EH (cell line): Measurements from ENCODE around the gene FBN1.

Experiments
- DNase-seq: peaks from one replicate; pipeline ENCODE4 v3.0.0-alpha.2; 2015; ENCODE audit warnings: low read depth

FBN1 gene

DNA sequence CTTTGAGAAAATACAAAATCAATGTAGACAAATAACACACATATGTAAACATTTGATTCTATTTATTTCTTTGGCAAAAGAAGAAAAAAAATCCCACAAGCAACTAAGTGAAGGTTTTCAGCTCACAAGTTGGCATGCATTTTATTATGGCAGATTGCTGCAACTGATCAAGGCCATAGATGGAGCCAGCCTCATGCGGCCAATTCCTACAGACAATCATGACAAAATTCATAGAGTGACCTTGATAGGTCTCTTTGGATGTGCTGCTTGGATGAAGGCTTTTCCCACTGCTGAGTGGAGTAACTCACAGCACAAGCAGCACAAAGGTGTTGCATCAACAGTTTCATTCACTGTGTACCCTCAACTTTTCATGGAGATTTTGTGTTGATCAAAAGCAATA is 22.1 kb downstream of the FBN1 start:
- no peak for DNase-seq

DNA sequence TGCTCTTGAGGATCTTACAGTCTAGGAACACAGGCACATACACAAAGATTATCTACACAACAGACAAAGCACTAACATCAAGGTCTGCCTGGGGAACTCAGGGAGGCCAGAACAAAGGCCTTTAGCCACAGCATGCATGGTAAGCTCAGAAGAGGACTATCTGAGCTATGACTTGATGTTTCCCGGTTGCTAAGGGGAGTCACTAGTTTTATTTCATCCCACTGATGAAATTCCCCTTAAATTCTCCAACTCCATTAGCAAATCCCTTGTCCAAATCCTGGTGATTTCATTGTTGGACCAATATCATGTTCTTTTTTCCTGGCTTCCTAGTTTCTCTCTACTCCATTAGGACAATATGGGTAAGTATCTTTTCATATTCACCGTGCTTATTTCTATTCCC is 23.3 kb downstream of the FBN1 start:
- DNase-seq = no peak

DNA sequence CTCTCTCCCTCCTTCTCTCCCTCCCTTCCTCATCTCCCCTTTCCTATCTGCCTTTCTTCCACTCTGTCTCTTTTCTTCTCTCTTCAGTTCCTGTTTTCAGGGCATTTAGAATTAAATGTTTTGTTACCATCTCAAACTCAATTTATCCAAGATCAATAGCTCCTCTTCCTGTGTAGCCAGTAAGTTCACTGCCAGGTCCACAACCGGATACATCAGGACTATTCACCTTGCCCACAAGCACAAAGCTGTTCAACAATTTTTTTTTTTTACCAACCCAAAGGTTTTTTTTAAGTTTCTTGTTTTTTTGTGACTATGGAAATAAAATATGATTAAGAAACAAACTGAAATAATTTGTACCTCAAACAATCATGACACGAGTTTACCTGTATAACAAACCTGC is 26.1 kb downstream of the FBN1 start:
- no peak for DNase-seq

DNA sequence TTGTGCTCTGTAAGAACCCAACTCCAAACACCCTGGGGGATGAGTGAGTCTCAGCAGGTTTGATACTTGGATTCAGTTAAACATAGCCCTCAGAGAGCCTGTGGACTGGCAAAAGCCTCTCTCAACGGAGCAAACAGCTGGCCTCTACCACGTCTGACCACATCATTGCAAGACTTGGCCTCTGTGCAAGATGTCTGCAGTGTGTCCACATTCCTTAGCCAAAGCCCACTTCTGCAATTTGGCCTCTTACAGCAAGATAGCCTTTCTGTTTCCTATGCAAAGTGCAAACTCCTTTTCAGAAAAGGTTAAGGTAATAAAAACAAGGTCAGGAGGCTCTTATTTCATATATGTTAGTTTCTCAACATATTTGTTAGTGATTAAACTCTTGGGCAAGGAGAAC is 27.9 kb downstream of the FBN1 start:
- peak; percentile 75 for DNase-seq

DNA sequence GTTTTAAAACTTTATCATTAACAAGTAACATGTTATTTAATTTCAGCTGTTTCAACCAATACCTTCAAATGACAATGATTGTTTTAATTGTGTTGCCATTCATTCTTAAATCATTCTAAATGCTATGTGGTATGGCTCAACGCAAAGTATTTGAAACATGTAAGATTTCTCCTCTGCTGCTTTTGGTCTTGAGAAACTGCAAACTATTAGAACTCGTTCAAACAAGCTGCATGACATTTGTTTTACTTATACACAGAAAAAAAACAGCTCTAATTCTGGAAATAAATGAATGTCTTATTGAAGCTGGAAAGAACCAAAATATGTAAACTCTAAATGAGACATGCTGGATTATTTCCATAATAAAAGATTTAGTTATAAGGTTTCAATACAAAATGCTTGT is 29.3 kb downstream of the FBN1 start:
- peak; percentile 49 for DNase-seq

DNA sequence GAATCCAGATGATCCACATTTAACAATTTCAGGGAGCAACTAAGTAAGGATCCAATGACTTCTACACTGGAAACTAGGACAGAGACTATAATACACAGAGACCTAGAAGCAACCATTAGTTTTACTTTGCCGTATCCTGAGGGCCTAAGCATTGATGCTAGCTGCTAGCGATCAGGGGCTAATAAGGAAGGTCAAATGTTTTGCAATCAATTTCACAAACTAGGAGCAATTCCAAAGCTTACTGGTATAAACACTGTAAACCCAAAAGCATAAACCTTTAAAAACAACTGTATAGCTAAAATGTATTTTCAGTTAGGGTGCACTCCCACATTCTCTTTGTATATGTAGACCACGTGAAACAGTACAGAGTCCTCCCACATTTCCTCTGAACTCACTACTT is 31.5 kb downstream of the FBN1 start:
- no peak for DNase-seq

DNA sequence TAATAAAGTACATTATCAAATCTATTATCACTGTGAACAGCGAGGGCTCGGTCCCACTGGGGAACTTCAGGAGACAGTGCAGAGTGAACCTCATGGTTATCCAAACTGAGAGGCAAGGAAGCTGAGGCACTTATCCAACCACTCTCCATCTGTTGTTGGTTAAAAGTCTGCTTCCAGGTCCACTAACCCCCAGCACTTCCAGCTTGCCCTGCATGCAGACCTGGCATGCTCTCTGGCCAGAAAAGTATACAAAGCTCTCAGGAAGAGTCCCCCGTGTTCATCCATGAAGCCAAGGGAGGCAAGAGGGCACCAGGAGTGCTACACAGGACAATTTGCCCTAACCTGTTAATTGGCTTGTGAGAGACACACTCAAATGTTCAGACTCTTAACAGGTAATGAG is 36.0 kb downstream of the FBN1 start:
- no peak for DNase-seq

DNA sequence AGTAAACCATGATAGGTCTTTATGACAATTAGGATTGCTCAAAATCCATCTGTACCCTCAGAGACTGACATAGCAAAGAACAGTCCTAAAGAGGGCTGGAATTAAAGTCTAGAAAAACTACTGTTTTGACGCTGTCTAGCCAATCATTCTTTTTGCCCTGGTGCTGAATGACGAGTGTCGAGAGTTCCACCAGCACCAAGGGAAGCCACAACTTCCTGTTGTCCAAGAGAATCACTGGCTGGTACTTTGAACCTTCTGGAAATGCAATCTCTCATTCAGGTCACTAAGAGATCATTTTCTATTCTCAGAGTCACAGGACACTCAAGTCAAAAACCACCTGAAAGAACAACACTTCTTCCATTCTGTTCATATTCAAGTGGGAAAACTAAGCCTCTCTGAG is 37.7 kb downstream of the FBN1 start:
- DNase-seq = no peak

DNA sequence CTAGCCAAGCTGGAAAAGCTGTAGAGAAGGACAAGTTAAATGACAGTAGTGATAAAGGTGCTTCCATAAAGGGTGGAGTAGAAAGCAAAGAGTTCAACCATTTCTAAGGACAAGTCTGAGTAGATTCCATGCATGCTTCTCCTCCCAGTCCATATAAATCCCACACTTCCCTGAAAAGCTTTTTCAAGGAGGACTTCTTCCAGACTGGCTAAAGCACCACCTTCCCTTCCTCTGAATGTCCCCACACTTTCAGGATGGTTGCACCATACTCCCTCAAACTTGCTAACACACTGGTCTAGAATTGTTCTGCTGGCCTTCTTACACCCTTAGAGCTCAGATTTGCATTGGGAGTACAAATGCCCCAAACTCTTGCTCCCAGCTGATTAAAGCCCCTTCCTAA is 40.9 kb downstream of the FBN1 start:
- DNase-seq = peak; percentile 76

DNA sequence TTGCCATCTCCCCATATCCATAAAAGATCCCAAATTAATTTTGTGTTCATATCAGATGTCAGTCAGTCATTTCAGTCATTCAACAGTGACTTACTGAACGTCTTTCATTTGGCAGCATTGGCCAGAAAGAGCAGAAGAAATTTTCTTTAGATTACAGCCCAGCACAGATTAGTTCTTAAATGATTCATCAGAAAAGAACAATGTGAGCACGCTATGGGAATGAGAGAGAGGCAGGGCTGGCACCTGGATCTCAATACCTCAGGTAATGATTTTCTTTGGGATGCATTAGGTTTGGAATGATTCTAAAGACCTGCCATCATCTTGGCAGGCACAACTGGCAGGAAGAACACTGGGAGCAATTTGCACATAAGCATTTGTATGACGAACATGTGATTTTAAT is 41.6 kb downstream of the FBN1 start:
- DNase-seq = no peak

DNA sequence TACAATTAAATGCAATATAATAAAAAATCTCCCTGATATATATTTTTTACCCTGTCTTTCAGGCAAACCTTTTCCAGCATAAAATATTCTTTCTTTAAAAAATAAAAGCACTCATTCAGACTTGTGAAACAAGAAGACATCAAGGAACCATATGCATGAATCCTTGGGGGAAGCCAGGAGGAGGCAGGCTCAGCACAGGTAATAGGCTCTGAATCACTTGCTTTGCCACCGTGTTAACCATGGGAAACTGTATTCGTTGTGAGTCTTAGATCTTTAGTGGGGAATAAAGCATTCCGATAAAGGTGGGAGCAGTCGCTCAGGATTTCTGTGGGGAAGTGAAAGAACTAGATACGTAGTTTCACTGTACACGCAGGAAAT is 42.4 kb downstream of the FBN1 start:
- no peak for DNase-seq

DNA sequence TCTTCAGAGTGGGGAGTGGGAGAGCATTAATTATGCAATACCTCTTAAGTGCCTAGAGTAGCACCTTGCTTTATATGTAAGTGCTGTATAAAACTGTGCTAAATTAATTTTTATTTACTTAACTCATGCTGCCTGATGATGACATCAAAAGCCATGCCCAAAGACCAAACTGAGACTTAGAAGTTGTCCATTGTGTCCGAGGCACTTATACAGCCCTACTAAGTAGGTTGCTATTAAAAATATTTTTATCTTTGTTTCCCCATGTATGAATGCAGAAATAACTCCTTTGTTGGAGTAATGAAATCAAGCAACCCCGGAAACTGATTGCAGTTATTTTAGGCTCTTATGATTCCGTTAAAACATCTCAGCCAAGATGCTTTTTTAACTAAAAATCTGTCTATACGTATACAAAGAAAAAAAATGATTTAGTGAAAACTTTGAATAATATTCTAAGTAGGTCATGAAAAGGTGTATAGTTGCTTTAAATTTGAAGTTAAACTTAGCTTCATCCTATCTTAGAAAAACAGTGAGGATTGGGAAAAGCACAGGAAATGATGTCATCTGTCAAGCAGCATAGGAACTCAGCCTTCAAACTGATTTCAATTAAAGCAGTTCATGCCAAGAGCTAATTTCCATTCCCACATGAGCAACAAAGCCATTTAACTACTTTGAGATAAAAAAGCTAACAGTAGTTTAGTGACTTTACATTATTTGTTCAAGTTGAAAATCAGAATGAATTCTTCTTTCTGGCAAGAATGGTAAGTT is 43.0 kb downstream of the FBN1 start:
- DNase-seq = peak; percentile 90

DNA sequence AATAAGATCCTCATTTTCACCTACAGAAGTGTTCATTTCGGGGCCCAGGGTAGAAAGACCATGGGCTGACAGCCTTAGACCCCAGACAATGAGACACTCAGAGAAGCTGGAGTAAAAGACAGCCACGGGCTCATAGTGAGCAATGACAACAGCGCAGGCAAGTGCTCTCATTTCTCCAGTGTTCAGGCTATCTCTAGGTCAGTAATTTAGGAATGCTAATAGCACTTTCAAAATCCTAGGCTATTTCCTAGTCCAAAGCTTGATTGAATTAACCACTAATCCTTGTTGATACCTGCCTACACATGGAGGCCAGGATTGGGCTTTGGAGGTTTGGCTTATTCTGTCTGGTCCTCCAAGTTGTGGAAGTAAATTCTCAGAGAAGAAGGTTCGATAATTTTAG is 44.4 kb downstream of the FBN1 start:
- DNase-seq = no peak

DNA sequence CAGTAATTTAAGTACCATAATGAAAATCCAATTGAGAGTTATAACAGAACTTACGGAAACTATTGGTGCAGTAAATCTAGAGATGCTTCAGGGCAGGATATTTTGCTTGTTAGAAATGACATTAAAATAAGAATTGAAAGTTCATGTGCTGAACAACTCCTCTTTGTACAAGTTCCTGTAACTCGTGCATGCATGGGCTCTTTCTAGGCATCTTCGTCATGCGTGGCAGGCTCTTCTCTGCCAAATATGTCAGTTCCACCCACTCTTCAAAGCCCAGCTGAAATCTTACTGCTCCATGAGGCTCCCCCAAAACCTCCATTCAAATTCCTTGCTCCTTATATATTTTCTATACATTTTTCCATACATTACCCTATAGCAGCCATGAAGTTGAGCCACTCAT is 48.7 kb downstream of the FBN1 start:
- no peak for DNase-seq

DNA sequence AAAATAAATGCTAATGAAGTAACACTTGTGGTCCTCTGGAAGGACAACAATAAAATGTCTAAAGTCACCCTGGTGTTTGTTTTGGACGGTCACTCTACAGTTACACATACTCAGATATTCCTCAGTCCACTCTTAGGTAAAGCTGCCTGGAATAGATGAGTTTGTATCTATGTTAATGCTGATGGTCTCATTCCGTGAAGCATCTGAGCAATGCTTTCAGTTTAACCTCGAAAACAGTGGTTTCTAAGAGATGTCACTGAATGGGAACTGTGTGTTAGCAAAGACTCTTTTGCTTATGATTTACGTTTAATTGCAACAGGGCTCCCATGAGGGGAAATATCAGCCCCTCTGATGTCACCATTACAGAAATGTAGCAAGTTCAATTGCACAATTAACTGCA is 49.1 kb downstream of the FBN1 start:
- DNase-seq = no peak

DNA sequence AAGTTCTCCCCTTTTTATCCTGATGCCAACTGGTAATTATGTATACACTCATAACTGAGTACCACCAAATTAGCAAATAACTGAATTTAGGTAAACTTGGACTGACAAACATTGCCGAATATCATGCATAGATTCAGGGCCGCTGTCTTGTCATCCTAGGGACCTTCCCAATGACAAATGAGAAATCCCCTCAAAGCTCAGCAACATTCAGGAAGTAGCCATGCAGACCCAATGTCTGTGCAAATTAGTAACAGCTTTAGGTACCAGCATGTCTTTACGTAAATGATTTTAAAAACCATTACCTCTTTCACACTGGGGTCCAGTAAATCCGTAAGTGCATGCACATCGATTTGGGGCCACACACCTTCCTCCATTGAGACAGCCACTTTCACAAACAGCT is 49.5 kb downstream of the FBN1 start:
- no peak for DNase-seq

DNA sequence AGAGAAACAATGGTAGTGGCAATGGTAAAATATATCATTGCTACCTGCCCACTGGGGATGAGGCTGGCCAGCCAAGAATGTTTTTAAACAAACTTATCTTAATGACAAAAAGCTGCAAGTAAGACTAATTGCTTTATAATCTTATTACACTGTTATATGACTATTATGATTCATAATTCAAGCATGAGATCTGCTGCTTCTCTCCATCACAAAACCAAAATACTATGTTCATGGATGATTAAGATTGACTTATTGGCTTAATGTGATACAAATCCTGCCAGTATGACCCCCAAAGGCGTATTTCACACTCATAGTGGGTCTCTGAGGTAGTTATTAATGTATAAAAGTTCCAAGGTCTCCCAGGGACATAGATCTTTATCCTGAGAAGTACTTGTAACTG is 52.6 kb downstream of the FBN1 start:
- peak; percentile 39 for DNase-seq

DNA sequence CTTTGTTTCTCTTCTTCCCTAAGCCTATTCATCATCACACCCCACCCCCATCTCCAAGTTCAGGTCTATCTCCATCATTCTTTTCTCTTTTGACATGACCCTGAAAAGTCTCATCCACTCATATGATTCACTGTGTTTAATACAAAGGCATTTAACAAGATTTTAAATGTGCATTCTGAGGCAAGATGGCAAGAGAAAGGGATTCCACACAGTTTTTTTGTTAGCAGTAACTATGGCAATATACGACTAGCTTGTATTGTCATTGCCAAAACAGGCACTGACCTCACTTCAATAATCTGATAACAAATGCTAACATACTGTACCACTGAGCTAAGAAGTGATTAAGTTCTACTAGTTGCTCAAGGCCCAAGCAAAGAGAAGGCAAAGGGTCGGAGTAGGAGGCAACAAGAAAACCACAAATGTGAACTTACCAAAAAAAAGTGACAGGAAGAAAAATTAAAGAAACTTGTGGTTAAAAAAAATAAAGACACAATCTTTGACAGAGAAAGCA is 53.2 kb downstream of the FBN1 start:
- peak; percentile 98 for DNase-seq

DNA sequence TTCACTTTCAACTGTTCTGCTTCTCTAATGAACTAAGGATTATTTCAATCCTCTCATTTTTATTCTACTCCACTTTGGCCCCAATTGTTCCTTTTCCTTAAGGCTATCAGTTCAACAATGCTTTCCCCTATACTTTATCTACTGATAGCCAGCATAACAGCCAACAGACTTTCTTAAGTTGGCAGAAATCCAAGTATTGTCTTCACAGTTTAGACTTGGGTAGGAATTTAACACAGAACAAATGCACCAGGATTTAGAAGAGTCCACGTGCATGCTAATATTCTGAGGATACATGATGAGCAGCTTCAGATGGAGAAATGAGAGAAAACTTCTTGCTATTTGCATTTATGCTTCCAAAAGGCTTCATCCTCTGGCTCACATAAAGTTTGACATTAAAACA is 54.8 kb downstream of the FBN1 start:
- DNase-seq = no peak

DNA sequence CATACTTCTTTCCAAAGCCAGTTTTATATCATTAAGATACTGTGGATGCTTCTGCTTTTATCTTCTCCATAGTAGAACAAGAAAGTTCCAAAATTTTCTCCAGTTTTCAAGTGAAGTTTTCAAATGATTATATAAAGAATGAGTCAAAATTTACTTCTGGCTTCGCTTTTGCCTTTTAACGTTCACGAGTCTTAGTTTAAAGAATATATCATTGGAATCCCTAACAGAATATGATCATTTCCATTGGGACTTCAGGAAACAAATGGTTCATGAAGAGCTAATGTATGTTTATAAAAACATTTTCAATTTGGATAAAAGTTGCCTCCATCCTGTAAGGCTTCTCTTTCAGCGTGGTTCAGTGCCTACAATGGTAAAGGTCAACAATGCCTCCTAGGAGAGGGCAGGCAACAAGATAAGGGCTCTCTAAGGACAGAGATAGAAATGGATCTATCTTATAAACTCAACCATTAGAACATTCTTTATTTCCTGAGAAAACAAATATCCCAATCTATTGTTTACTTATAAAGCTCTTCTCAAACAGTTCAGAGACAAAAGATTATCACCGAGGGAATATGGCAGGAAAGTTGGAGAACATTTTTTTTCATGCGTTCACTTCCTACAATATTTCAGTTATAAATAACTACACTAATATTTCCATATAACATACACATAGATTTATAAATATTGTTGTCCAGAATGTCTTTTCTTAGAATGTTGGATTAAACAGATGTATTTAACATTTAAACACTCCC is 60.5 kb downstream of the FBN1 start:
- DNase-seq = no peak

DNA sequence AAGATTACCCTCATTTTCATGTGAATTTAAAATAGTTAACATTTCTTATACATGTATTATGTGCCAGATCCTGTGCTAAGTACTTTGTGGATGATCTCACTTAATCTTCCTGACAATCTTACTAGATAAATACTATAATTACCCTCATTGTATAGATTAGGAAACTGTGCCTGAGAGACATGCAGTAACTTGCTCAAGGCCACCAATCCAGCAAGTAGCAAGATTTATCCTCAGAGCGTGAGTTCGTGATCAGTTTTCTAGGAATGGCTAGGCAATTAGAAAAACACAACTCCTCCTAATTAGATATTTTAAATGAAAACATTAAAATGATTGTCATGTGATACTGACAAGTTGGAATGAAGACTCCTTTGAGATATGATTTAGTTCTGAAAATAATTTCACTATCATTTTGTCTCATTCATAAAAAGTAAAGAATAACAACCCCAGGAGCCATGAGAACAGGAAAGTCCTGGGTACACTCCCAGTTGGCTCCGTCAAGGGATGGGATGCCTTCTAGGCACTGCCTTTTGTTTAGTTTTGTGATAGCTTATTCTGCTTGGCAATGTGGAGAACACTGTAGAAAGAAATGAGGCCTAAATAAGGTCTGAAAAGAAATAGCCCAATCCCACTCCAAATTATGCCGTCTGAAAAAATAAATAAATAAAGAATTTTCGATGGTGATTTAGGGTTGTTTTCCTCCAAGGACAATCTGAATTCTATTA is 61.3 kb downstream of the FBN1 start:
- no peak for DNase-seq

DNA sequence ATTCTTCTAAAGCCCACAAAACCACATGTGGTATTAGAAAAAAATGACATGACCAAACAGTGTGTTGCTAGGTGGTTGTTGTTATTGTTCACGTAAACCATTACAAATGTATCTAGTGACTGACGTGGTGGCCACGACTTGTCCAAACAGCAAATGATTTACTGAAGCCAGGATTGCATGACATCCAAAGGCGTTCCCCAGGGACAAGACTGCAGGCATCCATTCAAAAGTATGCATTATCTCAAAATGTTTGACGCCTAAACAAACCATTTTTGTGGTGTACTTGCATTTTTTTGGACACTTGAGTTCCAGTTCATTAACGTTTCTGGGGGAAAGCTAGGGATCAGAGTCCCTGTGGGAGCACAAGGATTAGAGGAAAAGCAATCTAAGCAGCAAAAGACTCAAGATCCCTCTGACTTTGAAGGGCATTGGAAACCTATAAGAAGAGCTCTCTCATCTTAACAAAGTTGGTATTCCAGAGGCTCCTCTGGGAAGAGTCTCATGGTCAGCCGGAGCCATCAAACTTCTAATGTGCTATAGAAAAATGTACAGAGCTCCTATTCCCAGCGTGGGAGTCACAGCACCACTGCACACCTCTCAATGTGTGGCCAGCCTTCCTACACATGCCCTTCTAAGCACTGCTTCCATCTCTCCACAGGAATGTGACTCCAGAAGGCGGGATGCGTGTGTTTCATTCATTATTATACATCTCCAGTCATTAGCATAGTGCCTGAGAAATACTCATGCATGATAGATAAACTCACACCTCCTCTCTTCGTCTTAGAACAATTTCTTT is 62.9 kb downstream of the FBN1 start:
- peak; percentile 69 for DNase-seq
